ENCODE results near the gene WT1.

- TF ChIP-seq CTCF (IDR thresholded peaks at IDR 0.05; ENCODE audit: low read depth, low read length, missing input control) (no peak), TAF1 (conservative IDR thresholded peaks at IDR 0.05) (no peak), ZBTB33 (IDR thresholded peaks at IDR 0.05) (no peak), SP1 (IDR thresholded peaks at IDR 0.05) (no peak), RAD21 (IDR thresholded peaks at IDR 0.05) (no peak), ATF3 (IDR thresholded peaks at IDR 0.05) (no peak), EGR1 (IDR thresholded peaks at IDR 0.05; ENCODE audit: low read depth in 2 of 2) (no peak), YY1 (IDR thresholded peaks at IDR 0.05) (no peak), HNF4G (IDR thresholded peaks at IDR 0.05) (no peak), GABPA (IDR thresholded peaks at IDR 0.05 in 1 of 2, conservative IDR thresholded peaks at IDR 0.05 in 1 of 2) (no peak), JUND (IDR thresholded peaks at IDR 0.05) (no peak), FOXA1 (IDR thresholded peaks at IDR 0.05) (no peak)
- TF ChIP-seq, protein P1, sequence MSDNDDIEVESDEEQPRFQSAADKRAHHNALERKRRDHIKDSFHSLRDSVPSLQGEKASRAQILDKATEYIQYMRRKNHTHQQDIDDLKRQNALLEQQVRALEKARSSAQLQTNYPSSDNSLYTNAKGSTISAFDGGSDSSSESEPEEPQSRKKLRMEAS (IDR thresholded peaks at IDR 0.05): no peak
- TF ChIP-seq, protein P2, sequence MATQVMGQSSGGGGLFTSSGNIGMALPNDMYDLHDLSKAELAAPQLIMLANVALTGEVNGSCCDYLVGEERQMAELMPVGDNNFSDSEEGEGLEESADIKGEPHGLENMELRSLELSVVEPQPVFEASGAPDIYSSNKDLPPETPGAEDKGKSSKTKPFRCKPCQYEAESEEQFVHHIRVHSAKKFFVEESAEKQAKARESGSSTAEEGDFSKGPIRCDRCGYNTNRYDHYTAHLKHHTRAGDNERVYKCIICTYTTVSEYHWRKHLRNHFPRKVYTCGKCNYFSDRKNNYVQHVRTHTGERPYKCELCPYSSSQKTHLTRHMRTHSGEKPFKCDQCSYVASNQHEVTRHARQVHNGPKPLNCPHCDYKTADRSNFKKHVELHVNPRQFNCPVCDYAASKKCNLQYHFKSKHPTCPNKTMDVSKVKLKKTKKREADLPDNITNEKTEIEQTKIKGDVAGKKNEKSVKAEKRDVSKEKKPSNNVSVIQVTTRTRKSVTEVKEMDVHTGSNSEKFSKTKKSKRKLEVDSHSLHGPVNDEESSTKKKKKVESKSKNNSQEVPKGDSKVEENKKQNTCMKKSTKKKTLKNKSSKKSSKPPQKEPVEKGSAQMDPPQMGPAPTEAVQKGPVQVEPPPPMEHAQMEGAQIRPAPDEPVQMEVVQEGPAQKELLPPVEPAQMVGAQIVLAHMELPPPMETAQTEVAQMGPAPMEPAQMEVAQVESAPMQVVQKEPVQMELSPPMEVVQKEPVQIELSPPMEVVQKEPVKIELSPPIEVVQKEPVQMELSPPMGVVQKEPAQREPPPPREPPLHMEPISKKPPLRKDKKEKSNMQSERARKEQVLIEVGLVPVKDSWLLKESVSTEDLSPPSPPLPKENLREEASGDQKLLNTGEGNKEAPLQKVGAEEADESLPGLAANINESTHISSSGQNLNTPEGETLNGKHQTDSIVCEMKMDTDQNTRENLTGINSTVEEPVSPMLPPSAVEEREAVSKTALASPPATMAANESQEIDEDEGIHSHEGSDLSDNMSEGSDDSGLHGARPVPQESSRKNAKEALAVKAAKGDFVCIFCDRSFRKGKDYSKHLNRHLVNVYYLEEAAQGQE (IDR thresholded peaks at IDR 0.05): no peak
Measured at GRCh38 chr11:32392840-32393239, 42.5 kb downstream of the WT1 start.

All from liver (tissue), 3 donors.